DMS53 (cell line): Measurements from ENCODE around the gene SS18L1.
A peak's percentile ranks its signal among the peaks of the same experiment; 100 is the strongest.

Experiments
- DNase-seq: peaks from one replicate; lab custom pipeline; 2025; lab: John Stamatoyannopoulos, UW

SS18L1 gene

DNA sequence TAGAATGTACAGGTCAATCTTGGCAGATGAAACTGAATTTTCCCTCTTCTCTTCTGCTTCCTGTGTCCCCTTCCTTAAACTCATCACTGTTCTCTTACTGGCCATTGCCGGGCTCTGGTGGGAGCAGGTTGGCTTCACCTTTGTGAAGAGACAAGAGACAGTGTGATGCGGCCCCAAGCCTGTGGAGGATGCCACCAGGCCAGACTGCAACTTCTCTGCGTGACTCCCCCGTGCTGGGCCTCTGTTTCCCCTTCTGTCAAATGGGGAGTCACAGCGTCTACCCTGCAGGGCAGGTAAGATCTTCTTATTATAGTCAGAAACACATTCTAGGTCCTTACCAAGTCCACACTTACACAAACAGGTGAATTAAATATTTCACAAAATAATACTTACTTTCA lies 23.2 kb upstream of the SS18L1 start:
- DNase-seq = no peak

DNA sequence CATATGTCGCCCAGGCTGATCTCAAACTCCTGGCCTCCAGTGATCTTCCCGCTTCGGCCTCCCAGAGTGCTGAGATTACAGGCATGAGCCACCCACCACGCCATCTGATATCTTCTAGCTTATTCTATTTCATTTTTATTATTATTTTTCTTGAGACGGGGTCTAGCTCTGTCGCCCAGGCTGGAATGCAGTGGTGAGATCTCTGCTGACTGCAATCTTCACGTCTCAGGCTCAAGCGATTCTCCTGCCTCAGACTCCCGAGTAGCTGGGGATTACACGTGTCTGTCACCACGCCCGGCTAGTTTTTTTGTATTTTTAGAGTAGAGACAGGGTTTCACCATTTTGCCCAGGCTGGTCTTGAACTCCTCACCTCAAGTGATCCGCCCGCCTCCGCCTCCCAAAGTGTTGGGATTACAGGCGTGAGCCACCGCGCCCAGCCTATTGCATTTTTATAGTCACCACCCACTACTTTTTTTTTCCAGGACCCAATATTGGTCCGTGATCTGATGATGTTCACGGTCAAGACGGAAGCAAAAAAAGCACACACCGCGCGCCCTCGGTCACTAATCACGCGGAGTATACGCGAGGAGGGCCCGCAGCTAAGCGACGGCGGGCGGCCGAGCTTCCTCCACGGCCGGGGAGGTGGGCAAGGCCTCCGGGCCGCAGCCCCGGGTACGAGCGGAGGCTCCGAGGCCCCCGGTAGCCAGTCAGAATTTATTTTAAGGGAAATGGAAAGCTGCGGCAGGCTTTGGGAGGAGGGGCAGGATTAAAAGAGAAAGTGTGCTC lies 22.4 kb upstream of the SS18L1 start:
- DNase-seq = peak; percentile 94

DNA sequence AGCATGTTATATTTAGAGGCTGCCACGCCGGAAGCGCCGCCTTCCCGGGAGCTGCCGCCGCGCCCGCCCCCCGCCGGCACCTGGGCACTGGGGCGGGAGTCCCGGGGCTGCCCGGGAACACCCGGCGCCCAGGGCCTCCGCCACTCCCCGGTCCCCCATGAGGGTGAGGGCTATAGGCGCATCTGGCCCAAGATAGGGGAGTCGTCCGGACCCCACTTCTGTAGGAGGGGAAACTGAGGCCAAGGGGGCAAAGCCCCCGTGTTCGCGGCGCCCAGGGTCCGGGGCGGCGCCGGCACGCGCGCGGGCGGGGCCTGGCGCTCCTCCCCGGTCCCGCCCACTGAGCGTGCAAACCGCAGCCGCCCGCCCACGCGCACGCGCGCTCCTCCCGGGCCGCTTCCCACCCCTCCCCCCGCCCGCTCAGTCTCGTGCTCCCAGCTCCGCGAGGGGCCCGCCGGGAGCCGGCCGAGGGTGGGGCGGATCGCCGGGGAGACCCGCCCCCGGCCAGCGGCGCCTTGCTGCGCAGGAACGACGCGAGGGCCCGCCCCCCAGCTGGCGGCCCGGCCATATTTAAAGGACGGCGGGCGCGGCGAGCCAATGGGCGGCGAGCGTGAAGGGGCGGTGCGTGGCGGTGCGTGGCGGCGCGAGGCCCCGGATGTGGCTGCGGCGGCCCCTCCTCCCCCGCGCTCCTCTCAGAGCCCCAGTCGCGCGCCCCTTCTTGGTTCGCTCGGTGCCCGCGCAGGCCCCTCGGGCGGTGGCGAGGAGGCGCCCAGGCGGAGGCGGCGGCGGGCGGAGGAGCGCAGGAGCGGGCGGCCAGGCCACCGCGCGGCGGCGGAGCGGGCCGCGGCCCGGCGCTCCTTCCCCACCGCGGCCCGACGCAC lies 21.6 kb upstream of the SS18L1 start, which contains the start of gene LSM14B:
Gene LSM14B, plus strand, starts transcription at position 700 of the 878 bp plus-strand sequence. CDS start 192 bp downstream, outside the sequence.
- DNase-seq = peak; percentile 98

DNA sequence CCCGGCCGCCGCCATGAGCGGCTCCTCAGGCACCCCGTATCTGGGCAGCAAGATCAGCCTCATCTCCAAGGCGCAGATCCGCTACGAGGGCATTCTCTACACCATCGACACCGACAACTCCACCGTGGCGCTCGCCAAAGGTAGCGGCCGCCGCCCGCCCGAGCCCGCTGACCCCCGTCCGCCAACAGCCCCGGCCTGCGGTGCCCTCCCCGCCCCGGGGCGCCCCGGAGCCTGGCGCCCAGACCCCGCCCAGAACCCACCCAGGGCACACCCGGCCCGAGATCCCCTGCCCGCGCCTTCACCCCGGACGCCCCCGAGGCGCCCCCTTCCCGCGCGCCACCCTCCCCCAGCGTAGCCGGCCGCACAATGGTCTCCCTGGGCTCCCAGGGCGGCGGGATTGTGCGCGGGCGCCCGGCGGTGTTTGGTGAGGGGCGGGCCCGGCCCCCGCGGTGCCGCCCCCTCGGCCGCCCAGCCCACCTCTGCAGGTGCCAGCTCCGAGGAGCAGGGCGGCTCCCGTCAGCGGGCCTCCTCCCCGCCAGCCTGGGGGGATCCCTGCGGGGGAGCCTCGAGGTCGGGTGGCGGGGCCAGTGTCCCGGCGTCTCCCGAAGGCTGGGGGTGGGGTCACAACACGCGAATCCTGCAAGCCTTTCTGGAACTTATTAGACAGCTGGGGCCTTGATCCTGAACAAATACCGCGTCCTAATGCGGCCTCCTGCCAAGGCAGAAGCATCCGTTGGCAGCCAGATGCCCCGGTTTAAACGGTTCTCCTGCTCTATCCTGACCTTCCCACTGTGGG lies 20.7 kb upstream of the SS18L1 start:
- DNase-seq = peak; percentile 82

DNA sequence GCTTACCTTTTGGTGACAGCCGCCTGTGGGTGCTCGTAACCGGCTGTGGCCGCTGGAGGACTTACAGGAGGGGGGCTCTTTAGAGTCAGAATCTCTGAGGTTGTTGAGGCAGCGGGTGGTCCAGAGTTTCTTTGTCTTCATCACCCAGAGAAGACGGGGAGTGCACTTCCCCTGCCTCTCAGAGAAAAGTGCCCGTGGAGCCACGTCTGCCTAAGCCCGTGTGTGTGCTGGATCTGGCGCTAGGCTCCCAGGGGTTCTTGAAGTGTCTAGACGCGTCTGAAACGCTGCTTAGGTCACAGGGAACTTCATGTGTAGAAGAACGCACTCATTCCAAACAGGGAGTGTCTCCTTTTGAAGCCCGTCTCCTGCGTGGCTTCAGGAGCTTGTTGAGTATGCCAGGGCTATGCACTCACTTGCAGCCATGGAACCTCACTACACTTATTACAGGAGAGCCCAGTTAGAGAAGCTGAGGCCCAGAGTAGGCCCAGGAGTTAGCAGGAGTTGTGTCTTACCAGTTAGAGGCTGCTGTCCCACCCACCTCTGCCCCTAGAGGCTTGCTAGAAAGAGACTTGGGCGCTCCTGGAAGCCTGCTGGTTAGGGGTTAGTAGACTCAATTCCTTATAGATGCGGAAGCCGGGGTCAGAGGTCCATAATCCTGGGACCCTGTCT lies 20.0 kb upstream of the SS18L1 start:
- no peak for DNase-seq

DNA sequence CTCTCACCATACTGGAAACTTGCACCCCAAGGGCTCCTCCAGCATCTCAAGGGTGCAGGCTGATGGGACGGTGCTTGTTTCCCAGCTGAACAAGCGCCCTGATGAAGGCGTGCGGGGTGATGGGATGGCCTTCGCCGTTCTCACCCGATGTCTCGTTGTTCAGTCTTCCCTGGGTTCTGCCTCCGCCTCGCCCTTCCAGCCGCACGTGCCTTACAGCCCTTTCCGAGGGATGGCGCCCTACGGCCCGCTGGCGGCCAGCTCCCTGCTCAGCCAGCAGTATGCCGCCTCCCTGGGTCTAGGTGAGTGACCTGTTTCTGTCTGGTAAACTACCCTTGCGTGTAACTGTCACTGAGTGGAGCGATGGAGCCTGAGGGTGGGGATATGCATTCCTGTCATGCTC lies 17.4 kb upstream of the SS18L1 start:
- DNase-seq = no peak

DNA sequence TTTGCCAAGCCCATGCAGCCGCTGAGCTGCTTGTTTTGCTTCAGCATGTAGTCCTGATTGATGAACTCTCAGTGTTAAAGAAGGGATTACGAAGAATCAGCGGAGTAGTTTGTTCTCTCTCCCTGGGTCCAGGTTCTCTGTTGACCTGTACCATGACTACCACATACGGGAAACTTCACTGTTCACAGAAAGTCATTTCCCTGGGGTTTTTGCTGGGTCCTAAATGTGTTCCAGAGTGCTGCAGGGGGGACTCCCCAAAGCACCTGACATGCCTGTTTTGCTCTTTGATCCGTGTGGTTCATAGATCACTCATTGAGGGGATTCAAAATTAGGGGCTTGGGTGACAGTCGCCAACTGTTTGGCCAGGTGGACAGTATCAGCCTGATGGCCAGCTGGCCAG lies 15.8 kb upstream of the SS18L1 start:
- no peak for DNase-seq

DNA sequence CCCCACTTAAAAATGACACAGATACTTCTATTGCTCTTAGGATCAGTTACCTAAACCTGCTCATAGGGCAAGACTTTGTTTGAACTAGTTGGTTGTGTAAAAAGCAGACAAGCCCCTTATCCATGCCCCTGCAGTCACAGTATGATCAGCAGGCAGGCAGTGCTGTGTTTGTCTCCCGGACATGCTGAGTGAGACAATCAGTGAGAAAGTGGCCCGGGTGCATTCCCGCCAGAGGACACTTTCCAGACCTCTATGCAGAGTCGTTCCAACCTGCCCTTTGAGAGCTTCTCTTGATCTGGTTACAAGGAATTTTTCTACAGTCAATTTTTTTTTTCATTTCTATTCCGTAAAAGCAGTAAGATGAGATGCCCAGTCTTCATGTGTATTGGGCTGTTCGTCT lies 15.1 kb upstream of the SS18L1 start:
- DNase-seq = no peak

DNA sequence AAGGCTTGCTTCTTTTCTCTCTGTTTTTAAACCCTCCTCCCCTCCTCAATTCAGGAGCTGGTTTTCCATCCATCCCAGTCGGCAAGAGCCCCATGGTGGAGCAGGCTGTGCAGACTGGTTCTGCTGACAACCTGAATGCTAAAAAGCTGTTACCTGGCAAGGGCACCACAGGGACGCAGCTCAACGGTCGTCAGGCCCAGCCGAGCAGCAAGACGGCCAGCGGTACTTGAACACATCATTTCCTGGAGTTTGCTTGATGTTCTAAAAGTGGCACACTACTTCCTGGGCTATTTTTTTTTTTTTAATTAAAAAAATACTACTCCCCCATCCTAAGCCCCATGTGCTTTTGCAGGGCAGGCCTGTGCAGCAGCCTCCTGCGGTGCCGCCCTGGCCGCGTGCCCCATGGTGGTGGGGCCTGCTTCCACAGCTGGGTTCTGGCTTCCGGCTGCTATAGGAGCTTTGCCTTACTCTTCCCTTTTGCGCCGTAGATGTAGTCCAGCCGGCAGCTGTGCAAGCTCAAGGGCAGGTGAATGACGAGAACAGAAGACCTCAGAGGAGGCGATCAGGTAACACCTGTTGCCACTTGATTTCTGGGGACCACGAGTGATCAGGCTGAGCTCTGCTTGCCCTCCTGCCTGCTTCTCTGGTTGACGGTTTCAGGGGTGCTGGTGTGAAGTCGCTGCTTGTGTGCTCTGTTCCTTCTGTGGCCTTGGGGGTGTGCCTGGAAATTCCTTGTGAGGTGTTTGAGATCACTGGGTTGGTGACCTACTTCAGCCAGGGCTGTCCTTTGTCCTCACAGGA lies 13.6 kb upstream of the SS18L1 start:
- DNase-seq = peak; percentile 38

DNA sequence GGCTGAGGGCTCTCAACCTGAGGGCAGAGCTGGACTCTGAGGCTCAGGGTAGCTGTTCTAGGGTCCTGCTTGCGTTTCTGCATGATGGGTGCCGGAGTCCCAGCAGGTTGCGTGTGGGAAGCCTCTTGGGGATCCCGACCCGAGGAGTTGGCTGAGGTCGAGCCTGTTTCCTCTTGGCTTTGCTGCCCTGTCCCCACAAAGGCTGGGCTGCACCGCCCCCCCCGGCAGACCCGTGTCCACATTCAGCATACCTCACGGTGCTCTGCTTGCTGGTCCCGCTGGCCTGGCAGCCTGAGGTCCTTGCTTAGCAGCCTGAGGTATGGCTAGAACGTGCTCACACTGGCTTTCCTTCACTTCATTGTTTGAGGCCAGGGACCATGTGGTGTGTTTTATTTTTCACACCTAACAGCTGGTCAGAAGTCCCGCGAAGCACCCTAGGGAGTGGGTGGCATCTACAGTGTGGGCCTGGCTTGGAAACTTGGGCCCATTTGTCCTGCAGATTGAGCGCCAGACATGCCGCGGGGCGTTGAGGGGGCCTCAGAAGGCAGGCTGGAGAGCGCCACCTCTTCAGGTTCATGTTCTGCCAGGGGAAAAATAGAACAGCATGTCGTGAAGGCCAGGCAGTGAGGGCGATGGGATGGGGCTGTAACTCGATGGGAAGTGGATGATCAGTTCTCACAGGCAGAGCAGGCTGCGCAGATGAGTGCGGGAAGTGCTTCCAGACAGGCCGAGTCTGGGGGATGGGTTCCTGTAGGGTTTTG lies 11.8 kb upstream of the SS18L1 start:
- DNase-seq = no peak

DNA sequence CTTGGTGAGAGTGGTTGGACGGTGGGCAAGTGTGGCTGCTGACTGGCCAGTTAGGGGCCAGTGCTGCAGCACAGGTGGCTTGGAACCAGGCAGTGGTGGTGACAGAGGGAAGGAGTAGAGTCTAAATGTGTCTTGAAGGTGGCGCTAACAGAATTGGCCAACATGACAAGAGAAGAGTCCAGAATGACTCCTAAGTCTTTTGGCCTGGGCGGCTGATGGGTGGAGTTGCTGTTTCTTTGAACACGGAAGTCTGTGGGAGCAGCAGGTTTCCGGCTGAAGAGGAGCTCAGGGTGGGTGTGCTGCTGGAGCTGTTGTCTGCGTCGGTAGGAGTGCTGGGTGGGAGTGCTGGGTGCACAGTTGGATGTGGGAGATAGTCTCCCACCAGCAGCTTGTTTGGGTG lies 11.1 kb upstream of the SS18L1 start:
- no peak for DNase-seq

DNA sequence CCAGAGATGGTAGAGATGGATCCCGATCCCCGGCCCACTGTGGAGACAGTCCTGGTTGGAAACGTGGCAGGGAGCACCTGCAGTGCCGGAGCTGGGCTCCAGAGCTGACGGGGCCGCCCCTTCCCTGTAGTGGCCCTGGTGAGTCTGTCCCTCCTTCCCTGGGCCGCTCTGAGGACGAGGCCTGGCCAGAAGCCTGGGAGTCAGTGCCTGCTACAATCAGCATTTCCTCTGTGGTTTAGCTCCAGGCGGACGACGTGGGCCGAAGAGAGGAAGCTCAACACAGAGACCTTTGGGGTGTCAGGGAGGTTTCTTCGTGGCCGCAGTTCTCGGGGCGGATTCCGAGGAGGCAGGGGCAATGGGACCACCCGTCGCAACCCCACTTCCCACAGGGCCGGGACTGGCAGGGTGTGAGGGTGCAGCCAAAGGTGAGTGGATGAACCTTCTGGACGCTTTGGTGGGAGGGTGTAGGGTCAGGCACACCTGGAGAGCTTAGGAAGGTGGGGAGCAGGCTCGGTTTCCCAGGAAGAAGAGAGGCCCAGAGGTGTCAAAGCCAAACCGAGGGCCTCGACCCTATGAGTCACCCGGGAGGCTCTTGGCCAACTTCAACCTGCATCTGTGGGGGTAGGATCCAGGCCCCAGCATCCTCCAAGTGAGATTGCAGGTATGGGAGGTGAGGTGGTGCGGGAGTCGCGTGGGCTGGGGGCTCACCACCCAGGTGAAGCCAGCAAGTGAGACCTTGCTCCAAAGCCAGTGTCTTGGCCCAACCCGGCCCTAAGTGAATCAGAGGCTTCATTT lies 10.3 kb upstream of the SS18L1 start:
- DNase-seq = no peak

DNA sequence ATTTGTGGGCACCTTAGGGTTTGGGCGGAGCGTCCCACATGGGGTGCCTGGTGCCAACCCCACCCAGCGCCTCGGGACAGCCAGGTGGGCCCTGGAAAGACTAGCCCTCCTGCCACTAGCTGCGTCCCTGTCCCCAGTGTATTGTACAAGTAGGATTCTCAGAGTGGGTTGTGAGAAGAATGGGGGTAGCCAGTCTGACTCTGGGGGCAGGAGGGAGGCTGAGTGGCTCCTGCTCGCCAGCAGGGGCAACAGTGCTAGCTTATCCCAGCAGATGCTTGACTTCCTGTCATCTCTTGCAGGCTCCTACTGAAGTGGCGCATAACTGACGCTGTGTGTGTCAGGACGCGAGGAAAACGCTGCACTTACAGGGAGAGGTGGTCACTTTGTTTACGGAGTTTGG lies 9.7 kb upstream of the SS18L1 start:
- DNase-seq = no peak

DNA sequence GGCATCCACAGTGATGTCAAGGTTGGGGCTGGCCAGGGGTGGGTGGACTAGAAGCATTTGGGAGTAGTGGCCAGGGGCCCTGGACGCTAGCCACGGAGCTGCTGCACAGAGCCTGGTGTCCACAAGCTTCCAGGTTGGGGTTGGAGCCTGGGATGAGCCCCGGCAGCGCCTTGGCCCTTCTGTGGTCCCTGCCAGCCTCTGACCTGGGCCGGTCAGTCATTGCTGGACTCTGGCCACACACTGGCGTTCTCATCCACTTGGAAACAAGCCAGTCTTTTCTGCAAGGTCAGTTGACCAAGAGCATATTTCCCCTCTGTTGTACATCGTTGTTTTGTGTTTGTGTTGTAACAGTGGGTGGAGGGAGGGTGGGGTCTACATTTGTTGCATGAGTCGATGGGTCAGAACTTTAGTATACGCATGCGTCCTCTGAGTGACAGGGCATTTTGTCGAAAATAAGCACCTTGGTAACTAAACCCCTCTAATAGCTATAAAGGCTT lies 8.8 kb upstream of the SS18L1 start:
- DNase-seq = no peak

DNA sequence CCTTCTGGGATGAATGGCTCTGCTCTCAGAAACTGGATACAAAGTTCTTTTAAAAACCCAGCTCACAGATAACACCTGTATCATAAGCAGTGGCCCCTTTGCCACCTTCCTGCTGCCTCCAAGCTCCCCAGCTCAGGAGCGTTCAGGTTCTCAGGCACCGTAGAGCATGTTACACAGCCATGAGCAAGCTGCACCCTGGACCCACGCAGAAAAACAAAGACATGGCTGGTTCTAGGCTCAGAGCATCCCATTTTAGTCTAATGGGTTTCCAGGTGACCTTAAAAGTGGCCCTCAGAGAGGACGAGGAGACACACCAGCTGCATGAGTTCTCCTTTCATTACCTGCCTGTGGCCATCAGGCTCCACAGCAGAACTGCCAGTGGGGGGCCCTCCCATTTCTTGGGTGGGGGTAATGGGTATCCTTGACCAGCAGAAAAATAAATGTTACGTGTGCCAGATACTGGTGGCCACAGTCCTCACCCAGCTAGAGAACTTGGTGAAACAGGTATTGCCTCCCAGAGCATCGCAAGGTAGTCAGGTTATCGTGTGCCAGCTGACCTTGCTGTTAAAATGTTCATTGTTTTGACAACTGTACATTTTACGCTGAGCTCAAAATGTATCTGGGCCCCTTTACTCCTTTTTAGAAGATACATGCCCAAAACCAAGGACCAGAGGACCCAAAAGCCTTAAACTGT lies 7.8 kb upstream of the SS18L1 start:
- no peak for DNase-seq

DNA sequence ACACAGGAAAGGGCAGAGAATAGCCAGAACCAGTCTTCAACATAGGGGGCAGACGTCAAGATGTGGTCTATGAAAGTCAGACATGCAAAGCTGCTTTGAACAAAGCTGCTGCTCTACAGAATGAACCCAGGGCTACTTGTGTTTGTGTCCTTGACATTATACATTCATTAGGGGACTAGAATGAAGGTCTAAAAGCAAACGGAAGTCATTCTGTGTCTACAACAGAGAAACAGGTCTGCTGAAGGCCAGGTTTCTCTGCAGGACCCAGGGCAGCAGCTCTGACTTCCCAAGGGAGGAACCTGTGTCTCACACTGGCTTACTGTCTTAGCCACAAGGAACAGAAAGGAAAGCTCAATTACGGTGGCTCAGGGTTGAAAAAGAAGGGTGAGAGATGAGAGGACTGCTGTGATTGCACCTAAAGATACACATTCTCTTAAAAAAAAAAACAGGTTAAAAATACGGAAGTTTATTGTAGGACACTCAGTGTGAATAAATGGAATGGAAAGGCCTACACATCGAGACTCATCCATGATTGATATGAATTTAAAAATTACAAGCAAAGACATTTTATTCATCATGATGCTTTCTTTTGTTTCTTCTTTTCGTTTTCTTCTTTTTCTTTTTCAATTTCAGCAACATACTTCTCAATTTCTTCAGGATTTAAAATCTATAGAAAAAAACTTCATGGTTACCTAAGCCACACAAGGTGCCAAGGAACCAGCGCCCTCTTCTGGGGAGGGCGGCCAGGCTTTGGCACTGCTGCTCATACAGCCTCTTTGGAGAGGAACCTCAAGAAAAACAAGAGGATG lies 7.1 kb upstream of the SS18L1 start:
- DNase-seq = peak; percentile 88

DNA sequence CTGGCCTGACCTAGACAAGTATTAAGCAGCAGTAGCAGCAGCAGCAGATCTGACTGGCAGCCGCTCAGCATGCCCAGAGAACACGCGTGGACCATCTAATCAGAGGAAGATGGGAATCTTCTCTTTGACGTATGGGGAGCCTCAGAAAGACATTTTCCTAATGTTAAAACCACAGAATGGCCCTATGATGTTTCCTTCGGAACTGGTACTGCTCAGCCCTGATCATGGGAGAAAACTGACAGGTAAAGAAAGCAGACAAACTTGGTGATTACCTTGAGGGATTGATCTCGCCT lies 6.5 kb upstream of the SS18L1 start:
- DNase-seq = no peak
